ENCODE results near the gene MYEOV. TPM values are rescaled to one million over a fixed set of nuclear protein-coding genes. Genes with fewer than 3 reads are reported as not detected.

The MYEOV gene
- polyA plus RNA-seq, 4 donors: 0.33 to 7.7 (median 4.3) TPM

DNA sequence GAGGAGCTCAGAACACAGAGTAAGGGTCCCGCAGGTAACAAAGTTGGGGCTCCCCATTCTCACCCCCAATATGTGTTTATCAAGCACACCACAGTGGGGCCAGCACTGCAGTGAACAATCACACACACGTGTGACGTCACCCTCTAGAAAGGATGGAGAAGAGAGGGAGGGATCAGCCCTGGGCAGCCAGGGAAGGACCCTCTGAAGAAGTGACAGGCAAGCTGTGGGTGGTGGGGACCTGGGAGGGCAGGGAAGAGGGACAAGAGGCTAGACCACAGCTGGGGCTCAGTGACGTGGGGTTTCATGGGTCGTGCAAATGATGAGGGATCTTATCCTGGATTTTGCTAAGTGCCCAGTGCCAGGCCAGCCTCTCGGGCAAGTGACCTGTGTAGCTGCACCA is 28.7 kb upstream of the MYEOV start:
- no peak for DNase-seq (ENCODE audit: low read depth in 4 of 4, low spot score in 3 of 4)

GRCh38 chr11:69265911-69266510 is 27.9 kb upstream of the MYEOV start:
- DNase-seq (ENCODE audit: low read depth in 4 of 4, low spot score in 3 of 4): no peak

DNA sequence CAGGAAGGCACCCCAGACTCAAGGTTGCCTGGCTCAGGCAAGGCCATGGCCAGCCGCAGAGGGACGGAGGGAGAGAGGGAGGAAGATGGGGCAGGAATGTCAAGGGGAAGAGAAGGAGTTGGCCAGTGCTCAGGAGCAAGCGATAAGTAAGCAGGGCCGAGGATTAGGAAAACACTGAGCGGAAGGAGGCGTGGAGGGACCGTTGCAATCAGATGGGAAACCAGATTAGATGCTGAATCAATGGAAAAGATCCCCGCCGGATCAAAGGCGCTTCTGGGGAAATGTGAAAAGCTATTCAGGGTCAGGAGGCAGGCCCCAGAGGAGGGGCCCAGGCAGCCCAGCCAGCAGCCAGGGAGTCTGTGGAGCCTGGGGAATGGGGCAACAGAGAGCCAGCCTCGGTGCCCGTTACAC is 26.6 kb upstream of the MYEOV start:
- DNase-seq (ENCODE audit: low read depth in 4 of 4, low spot score in 3 of 4): no peak

GRCh38 chr11:69268911-69269310 is 25.0 kb upstream of the MYEOV start:
- no peak for DNase-seq (ENCODE audit: low read depth in 4 of 4, low spot score in 3 of 4)

DNA sequence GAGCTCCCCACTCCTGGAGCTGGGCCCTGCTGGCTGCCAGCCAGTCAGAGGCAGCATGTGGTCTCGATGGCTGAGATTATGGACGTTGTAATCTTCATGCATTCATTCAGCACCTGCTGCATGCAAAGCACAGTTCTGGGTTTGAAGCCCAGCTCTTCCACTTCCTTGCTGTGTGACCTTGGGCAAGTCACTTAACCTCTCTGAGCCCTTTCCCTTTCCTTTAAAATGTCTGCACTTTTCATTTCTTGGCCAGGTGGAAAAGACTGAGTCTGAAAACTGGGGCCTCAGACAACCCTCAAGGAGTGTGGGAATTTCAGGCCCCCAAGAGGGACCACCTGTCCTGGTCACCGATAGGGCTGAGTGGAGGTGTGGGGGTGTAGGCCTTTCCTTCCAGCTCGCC is 24.6 kb upstream of the MYEOV start:
- no peak for DNase-seq (ENCODE audit: low read depth in 4 of 4, low spot score in 3 of 4)

DNA sequence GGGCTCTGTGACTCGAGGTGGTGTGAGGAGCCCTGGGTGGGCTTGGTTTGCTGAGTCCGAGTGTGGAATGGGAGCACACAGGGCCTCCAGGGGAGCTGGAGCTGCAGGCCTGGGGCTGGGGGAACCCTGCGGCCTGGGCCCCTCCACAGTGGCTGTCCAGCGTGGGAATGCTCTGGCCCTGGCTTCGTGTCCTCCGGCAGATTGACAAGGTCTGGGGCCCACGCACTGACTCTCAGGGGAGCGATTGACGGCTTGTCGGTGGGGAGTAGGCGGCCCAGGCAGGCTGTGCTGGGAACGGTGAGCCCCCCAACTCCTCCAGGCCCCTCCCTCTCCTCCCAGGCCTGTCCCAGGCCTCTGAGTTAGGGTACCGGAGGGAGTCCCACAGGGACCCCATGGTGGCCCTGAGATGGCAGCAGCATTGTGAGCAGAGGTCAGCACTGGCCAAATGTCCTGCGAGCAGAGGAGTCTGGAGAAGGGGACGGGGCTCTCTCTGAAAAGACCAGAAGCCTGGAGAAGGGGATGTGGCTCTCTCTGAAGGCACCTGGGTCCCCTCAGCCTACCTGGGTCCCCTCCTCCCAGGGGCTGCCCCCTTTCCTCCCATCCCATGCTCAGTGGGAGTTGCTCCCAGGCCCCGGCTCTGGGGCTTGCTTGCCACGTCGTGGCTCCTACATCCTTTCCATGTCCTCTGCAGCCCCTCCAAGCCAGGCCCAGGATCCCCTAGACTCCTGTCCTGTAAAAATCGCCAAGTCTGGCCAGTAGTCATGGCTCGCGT is 23.8 kb upstream of the MYEOV start:
- DNase-seq (ENCODE audit: low read depth in 4 of 4, low spot score in 3 of 4): no peak

- no peak for DNase-seq (ENCODE audit: low read depth in 4 of 4, low spot score in 3 of 4)
Measured at GRCh38 chr11:69270941-69271340, 23.0 kb upstream of the MYEOV start.

DNA sequence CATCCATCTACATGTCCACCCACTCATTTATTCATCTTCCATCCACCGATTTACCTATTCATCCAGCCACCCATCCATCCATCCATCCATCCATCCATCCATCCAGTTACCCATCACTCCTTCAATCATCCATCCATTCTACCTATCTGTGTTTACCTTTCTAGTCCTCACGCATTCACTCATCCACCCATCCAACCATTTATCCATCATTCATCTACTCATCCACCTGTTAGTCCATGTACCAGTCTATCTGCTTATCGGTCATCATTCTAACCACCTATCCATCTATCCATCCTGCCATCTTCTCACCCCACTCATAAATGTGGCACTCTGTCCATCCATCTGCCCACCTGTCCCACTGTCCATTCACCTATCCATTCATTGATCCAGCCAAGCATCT is 21.9 kb upstream of the MYEOV start:
- no peak for DNase-seq (ENCODE audit: low read depth in 4 of 4, low spot score in 3 of 4)

DNA sequence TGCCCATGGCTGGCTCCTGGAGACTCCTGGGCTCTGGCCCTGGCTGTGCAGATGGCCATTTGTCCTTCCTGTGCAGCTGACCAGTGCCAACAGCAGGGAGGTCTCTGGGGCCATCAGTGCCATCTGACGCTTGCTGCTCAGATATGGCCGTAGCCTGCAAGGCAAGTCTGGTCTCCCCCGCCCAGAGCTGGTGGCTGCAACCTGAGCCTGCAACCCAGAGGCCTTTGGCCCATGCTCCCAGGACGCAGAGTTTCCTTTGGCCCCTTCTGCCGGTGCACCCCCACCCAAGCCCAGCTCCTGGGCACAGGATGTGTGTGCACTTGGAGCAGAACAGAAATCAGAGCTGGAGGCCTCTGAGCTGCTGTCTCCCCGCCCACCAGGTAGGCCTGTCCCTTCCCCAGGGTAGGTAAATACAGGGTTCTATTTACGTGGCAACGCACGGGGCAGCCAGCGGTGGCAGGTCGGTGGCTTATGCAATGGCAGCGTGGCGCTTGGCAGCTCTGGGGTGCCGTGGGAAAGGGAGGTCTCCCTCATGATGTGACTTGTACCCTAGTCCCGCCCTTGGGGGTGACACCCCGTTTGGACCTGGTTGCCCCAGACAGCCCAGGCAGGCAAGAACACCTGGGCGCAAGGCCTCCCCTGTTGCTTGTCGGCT is 21.0 kb upstream of the MYEOV start:
- no peak for DNase-seq (ENCODE audit: low read depth in 4 of 4, low spot score in 3 of 4)

GRCh38 chr11:69273571-69273970 is 20.4 kb upstream of the MYEOV start:
- DNase-seq (ENCODE audit: low read depth in 4 of 4, low spot score in 3 of 4): no peak

DNA sequence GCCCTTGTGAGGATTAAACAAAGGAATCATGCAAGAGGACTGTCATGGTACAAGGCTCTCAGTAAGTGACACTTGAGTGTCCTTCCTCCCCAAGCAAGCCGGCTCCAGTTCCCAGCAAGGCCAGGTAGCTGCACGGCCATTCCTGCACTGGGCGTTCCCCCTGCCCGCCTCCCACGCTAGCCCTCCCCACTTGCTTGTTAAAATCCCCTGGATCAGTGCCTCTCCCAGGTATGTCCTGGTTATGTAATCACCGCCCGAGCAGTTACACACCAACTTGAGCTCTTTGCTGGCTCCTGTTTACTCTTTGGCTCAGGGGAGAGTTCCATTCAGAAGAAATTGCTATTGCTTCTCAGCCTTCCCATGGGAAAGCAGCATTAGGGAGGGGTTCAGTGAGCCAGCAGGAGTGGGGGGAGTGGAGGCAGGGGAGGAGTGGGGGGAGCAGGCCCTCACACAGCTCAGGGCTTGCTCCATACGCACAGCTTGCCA is 19.4 kb upstream of the MYEOV start:
- DNase-seq (ENCODE audit: low read depth in 4 of 4, low spot score in 3 of 4): peak in 1 of 4 donors; percentile 54

GRCh38 chr11:69275178-69275577 is 18.8 kb upstream of the MYEOV start:
- DNase-seq (ENCODE audit: low read depth in 4 of 4, low spot score in 3 of 4): no peak

GRCh38 chr11:69276165-69276564 is 17.8 kb upstream of the MYEOV start:
- no peak for DNase-seq (ENCODE audit: low read depth in 4 of 4, low spot score in 3 of 4)

- DNase-seq (ENCODE audit: low read depth in 4 of 4, low spot score in 3 of 4): no peak
Measured at GRCh38 chr11:69277074-69277809, 16.7 kb upstream of the MYEOV start.

DNA sequence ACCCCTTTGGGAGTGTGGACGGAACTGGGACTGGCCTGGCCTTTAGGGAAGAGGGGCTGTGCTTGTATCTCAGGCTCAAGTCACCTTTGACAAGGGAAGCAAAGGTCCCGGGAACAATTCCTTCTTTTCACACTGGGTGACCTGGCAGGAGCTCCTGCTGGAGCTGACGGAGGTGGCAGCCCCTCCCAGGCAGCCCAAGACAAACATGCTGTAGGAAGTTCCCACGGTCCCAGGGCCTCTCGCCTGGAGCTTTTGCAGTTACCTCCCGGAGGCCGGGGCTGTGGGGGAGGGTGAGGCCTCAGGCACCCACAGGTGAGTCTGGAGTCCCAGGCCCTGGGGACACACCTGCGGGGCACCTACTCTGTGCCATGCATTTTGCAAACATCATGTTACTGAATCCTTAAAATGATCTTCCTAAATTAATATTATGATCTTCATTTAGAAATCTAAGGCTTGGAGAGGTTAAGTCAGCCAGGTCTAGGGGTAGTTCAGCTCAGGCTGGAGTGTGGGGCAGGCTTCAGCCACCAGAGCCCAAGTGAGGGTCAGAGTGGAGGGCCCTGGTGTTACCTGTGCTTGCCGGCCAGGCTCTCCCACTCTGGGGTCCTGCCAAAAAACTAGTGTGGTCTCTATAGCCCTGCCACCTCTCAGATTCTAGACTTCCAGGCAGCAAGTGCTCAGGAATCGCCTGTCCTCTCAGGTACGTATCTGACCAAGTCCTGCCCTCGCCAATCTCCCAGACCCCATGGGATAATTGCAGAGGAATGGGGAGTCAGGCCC is 15.7 kb upstream of the MYEOV start:
- DNase-seq (ENCODE audit: low read depth in 4 of 4, low spot score in 3 of 4): no peak

- no peak for DNase-seq (ENCODE audit: low read depth in 4 of 4, low spot score in 3 of 4)
Measured at GRCh38 chr11:69280451-69280850, 13.5 kb upstream of the MYEOV start.

DNA sequence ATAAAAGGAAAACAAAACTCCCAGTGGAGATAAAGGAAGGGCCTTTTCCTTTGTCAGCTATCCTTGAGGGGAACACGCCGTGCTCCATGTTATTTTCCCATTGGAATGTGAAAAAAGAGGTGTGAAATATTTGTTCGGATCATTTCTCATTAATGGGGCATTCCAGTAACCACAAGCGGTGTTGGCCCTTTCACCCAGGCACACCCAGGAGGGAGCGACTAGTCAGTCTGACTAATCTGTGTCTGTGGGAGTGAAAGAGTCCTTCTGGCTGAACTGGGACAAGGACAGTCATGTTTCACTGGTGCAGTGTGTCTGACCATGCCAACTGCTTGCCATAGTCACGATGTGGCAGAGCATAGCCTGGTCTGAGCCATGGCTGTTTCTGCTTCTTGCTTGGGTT is 13.0 kb upstream of the MYEOV start:
- DNase-seq (ENCODE audit: low read depth in 4 of 4, low spot score in 3 of 4): no peak

DNA sequence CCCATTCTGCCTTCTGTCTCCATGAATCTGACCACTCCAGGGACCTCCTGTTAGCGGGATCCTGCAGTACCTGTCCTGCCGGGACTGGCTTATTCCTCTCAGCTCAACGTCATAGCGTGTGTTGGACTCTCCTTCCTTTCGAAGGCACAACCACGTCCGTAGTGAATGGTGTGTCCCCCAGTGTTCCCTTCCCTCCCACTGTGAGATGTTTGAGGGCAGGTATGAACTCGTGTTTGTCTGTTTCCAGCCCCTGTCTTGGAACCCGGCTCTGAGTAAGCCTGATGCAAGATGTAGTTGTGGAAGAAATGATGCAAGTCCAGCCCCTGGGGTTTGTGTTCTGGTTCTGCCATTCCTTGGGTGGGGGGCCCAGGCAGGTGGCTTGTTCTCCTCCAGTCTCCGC is 10.5 kb upstream of the MYEOV start:
- DNase-seq (ENCODE audit: low read depth in 4 of 4, low spot score in 3 of 4): no peak

GRCh38 chr11:69284081-69284511 is 9.9 kb upstream of the MYEOV start:
- DNase-seq (ENCODE audit: low read depth in 4 of 4, low spot score in 3 of 4): no peak

- no peak for DNase-seq (ENCODE audit: low read depth in 4 of 4, low spot score in 3 of 4)
Measured at GRCh38 chr11:69285091-69285490, 8.9 kb upstream of the MYEOV start.
